ENCODE measurements around the gene TMEM121. TPM values are rescaled to one million over a fixed set of nuclear protein-coding genes. Genes with fewer than 3 reads are reported as not detected.
A peak's percentile ranks its signal among the peaks of the same experiment; 100 is the strongest.

Gene TMEM121
- total RNA-seq, 1 donor from 2014 or later, result 13.9 TPM

DNA sequence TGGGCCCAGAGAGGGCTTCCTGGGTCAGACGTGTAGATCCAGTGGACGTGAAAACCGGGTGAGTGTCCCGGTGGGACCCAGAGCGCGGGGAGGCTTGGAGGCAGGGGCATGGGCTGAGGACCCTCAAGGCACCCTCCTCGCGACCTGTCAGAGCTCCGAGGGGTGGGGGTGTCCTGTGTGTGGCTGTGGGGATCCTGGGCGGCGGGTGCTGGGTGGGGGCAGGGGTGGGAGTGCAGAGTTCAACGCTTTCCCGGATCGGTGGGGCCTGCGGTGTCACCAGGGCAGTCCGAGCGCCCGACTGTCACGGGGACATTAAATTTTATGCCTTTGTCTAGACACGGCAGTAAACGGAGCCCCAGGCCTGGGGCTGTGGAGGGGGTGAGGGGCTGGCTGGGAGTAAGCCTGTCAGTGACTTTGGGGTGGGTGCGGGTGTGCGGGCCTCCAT is 1.0 kb downstream of the TMEM121 start:
- H3K4me1 Mint-ChIP-seq, result no peaks in the 10 kb centered on the region
- no peak for DNase-seq (ENCODE audit: low read depth, low spot score)
- H3K4me3 Mint-ChIP-seq, result peak overlapping the region; percentile 72
- TF ChIP-seq, protein P1, sequence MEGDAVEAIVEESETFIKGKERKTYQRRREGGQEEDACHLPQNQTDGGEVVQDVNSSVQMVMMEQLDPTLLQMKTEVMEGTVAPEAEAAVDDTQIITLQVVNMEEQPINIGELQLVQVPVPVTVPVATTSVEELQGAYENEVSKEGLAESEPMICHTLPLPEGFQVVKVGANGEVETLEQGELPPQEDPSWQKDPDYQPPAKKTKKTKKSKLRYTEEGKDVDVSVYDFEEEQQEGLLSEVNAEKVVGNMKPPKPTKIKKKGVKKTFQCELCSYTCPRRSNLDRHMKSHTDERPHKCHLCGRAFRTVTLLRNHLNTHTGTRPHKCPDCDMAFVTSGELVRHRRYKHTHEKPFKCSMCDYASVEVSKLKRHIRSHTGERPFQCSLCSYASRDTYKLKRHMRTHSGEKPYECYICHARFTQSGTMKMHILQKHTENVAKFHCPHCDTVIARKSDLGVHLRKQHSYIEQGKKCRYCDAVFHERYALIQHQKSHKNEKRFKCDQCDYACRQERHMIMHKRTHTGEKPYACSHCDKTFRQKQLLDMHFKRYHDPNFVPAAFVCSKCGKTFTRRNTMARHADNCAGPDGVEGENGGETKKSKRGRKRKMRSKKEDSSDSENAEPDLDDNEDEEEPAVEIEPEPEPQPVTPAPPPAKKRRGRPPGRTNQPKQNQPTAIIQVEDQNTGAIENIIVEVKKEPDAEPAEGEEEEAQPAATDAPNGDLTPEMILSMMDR (conservative IDR thresholded peaks at IDR 0.05), result no peak
- H3K27me3 Mint-ChIP-seq (ENCODE audit: low read depth), result peaks cover 25% of the 10 kb centered on the region
- H3K9me3 Mint-ChIP-seq, result no peaks in the 10 kb centered on the region
- no peak overlapping the region for H3K27ac Mint-ChIP-seq (ENCODE audit: unreplicated experiment)
- no peaks in the 10 kb centered on the region for H3K36me3 Mint-ChIP-seq (ENCODE audit: low read depth)

- Mint-ChIP-seq H3K4me3 (peak overlapping the region; percentile 72), H3K4me1 (peaks cover 4% of the 10 kb centered on the region), H3K27me3 (ENCODE audit: low read depth) (peaks cover 25% of the 10 kb centered on the region), H3K9me3 (no peaks in the 10 kb centered on the region), H3K27ac (ENCODE audit: unreplicated experiment) (no peak overlapping the region), H3K36me3 (ENCODE audit: low read depth) (no peaks in the 10 kb centered on the region)
- peak; percentile 79 for DNase-seq (ENCODE audit: low read depth, low spot score)
- TF ChIP-seq, protein P1 (conservative IDR thresholded peaks at IDR 0.05), result peak; percentile 85
Measured at GRCh38 chr14:105527826-105528585, 1.6 kb downstream of the TMEM121 start.

- Mint-ChIP-seq H3K27ac (ENCODE audit: unreplicated experiment) (no peak overlapping the region), H3K27me3 (ENCODE audit: low read depth) (peaks cover 22% of the 10 kb centered on the region), H3K36me3 (ENCODE audit: low read depth) (no peaks in the 10 kb centered on the region), H3K9me3 (no peaks in the 10 kb centered on the region), H3K4me3 (peak overlapping the region; percentile 41), H3K4me1 (peaks cover 4% of the 10 kb centered on the region)
- TF ChIP-seq, protein P1 (conservative IDR thresholded peaks at IDR 0.05), result no peak
- DNase-seq (ENCODE audit: low read depth, low spot score), result no peak
Measured at GRCh38 chr14:105528586-105529318, 2.4 kb downstream of the TMEM121 start.

GRCh38 chr14:105529319-105529568 is 2.9 kb downstream of the TMEM121 start:
- TF ChIP-seq, protein P1 (conservative IDR thresholded peaks at IDR 0.05), result no peak
- Mint-ChIP-seq H3K9me3 (no peaks in the 10 kb centered on the region), H3K27ac (ENCODE audit: unreplicated experiment) (no peak overlapping the region), H3K27me3 (ENCODE audit: low read depth) (peaks cover 24% of the 10 kb centered on the region), H3K36me3 (ENCODE audit: low read depth) (no peaks in the 10 kb centered on the region), H3K4me3 (peak overlapping the region; percentile 41), H3K4me1 (peaks cover 6% of the 10 kb centered on the region)
- DNase-seq (ENCODE audit: low read depth, low spot score), result no peak

DNA sequence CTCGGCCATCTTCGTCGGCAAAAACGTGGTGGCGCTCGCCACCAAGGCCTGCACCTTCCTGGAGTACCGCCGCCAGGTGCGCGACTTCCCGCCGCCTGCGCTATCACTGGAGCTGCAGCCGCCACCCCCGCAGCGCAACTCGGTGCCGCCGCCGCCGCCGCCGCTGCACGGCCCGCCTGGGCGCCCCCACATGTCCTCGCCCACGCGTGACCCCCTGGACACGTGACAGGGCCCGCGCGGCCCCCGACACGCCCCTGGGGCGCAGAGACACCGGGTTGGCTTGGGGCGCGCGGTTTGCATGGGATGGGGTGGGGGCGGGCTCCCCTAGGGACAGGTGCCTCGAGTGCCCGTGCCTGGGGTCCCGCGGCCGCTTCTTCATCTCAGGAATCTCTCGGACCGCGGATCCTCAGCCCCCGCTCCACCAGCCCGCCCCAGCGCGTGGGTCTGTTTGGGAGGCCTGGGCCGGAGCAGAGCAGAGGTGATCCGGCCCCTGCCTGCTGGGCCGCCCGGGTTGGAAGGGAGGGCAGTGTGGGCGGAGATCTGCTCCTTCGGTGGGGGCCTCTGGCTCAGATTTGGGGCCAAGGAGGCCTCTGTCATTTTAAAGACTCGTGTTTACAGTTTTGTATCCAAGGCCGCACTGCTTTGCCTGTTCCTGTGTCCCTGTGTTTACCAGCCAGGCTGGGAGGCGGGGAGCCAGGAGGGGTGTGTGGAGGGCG is 3.3 kb downstream of the TMEM121 start:
- TF ChIP-seq, protein P1 (conservative IDR thresholded peaks at IDR 0.05), result no peak
- Mint-ChIP-seq H3K36me3 (ENCODE audit: low read depth) (no peaks in the 10 kb centered on the region), H3K27ac (ENCODE audit: unreplicated experiment) (no peak overlapping the region), H3K4me1 (peaks cover 7% of the 10 kb centered on the region), H3K27me3 (ENCODE audit: low read depth) (peaks cover 21% of the 10 kb centered on the region), H3K4me3 (peak overlapping the region; percentile 19), H3K9me3 (no peaks in the 10 kb centered on the region)
- no peak for DNase-seq (ENCODE audit: low read depth, low spot score)

All from neural crest cell (in vitro differentiated cells).